Stimulated activated CD4-positive, alpha-beta T cell treated with anti-CD3 and anti-CD28 coated beads, Interleukin-4, amount 100 ng/mL, for 48 hours (primary cell): ENCODE measurements around the gene ASIC4.
A peak's percentile ranks its signal among the peaks of the same experiment; 100 is the strongest.

ENCODE experiments used
- DNase-seq, 2 donors: peaks; one replicate each; pipeline ENCODE4 v3.0.0-alpha.2; 2020; ENCODE audit warnings: low read depth in 2 of 2

ASIC4 gene

GRCh38 chr2:219497495-219498279, 16.6 kb upstream of the ASIC4 start:
- DNase-seq: no peak

- DNase-seq: peak; percentile 85 to 93
Measured at GRCh38 chr2:219498280-219499057, 15.8 kb upstream of the ASIC4 start, which contains the start of gene GMPPA. Gene GMPPA, plus strand, starts transcription at chr2:219498891. Its CDS starts 1,085 bp downstream, at chr2:219499976.

GRCh38 chr2:219499058-219499307, 15.3 kb upstream of the ASIC4 start:
- DNase-seq: no peak

- DNase-seq: no peak
Measured at GRCh38 chr2:219499555-219499954, 14.7 kb upstream of the ASIC4 start.

- no peak for DNase-seq
Measured at GRCh38 chr2:219500135-219500534, 14.1 kb upstream of the ASIC4 start.

- no peak for DNase-seq
Measured at GRCh38 chr2:219501849-219502248, 12.4 kb upstream of the ASIC4 start.

- no peak for DNase-seq
Measured at GRCh38 chr2:219502618-219503017, 11.7 kb upstream of the ASIC4 start.

GRCh38 chr2:219505585-219505984, 8.7 kb upstream of the ASIC4 start:
- DNase-seq: no peak

GRCh38 chr2:219506153-219506801, 8.0 kb upstream of the ASIC4 start:
- DNase-seq: no peak

GRCh38 chr2:219506802-219507526, 7.3 kb upstream of the ASIC4 start:
- no peak for DNase-seq

- no peak for DNase-seq
Measured at GRCh38 chr2:219507581-219508443, 6.5 kb upstream of the ASIC4 start.

- no peak for DNase-seq
Measured at GRCh38 chr2:219508444-219508734, 5.9 kb upstream of the ASIC4 start.

GRCh38 chr2:219508971-219509779, 5.1 kb upstream of the ASIC4 start:
- DNase-seq: no peak

- peak; percentile 41 to 56 for DNase-seq
Measured at GRCh38 chr2:219509780-219510511, 4.3 kb upstream of the ASIC4 start.

- DNase-seq: no peak
Measured at GRCh38 chr2:219510512-219511135, 3.7 kb upstream of the ASIC4 start.

GRCh38 chr2:219511547-219512325, 2.5 kb upstream of the ASIC4 start:
- DNase-seq: no peak

- DNase-seq: no peak
Measured at GRCh38 chr2:219512524-219513216, 1.6 kb upstream of the ASIC4 start.

- no peak for DNase-seq
Measured at GRCh38 chr2:219513787-219514186, 495 bp upstream of the ASIC4 start.
